HAP-1 (cell line): ENCODE measurements around the gene FBLN2.
A peak's percentile ranks its signal among the peaks of the same experiment; 100 is the strongest.

Experiments
- DNase-seq, 2 experiments: peaks; one replicate each; pipeline ENCODE4 v3.0.0-alpha.2; 2016 to 2020; ENCODE audit warnings: low spot score in 2 of 2
- H3K27me3 ChIP-seq: fragments of 250-450 bp; sonication (Bioruptor Pico); 2 replicates; pipeline ENCODE4 v1.5.1; 2020; ENCODE audit warnings: low read depth, mild to moderate bottlenecking, moderate library complexity
- H3K36me3 ChIP-seq: fragments of 250-450 bp; sonication (Bioruptor Pico); replicated peaks from 2 replicates; pipeline ENCODE4 v1.5.1; 2020; ENCODE audit warnings: mild to moderate bottlenecking
- H3K4me1 ChIP-seq: fragments of 250-450 bp; sonication (Bioruptor Pico); 2 replicates; pipeline ENCODE4 v1.5.1; 2020; ENCODE audit warnings: mild to moderate bottlenecking
- H3K4me3 ChIP-seq: fragments of 250-450 bp; sonication (Bioruptor Pico); 2 replicates; pipeline ENCODE4 v1.5.1; 2020; ENCODE audit warnings: mild to moderate bottlenecking, moderate library complexity
- H3K9me3 ChIP-seq: fragments of 250-450 bp; sonication (Bioruptor Pico); 2 replicates; pipeline ENCODE4 v1.5.1; 2020; ENCODE audit warnings: mild to moderate bottlenecking, moderate library complexity
- in situ Hi-C: fragments of 300-500 bp; cut with MboI; formaldehyde crosslinking; loops from 3 replicates; pipeline ENCODE4 v1.14.3; 2020; ENCODE audit warnings: low sequenced_read_pairs, inconsistent platforms, mixed read lengths

The FBLN2 gene

DNA sequence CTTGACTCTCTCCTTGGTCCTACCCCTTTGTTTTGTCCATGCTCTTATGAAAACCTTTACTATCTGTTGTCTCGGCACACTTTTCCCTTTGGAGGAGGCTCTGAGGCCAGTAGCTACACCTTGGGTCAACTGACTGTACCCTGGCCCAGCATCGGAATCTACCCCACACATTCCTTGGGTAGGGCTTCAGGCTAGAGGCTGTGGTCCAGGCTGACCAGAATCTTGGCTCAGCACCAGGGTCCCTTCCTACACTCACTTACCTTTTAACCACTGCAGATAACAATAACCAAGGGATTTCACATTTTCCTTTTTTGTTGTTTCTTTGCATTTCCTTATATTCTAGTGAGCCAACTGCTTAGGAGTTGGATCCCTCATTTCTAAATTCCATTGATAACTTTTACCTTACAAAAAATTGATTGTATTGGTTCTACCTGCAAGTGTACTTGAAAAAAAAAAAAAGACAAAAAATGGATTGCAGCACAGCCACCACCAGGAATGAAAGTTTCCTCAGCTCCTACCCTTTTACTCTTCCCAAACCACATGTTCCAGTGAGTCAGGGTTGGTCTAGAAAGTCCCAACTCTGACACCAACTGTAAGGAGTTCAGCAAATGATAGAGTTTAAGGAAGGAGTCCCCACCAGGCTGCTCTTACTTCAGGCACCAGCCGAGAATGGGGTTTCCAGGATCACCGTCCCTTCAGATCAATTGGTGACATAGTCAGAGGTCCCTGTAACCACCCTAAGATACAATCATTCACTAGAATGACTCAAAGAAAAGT lies 95.6 kb downstream of the FBLN2 start:
- in situ Hi-C loops, result loop anchor here (5.0 to 10.0 kb wide), 2 partner anchors 147 to 560 kb away; no protein-coding TSS in a partner anchor
- Histone ChIP-seq H3K27me3 (peaks cover 10% of the 10 kb centered on the region), H3K9me3 (no peaks in the 10 kb centered on the region), H3K36me3 (no peaks in the 10 kb centered on the region), H3K4me3 (no peak overlapping the region), H3K4me1 (peaks cover 13% of the 10 kb centered on the region)
- DNase-seq, result no peak

DNA sequence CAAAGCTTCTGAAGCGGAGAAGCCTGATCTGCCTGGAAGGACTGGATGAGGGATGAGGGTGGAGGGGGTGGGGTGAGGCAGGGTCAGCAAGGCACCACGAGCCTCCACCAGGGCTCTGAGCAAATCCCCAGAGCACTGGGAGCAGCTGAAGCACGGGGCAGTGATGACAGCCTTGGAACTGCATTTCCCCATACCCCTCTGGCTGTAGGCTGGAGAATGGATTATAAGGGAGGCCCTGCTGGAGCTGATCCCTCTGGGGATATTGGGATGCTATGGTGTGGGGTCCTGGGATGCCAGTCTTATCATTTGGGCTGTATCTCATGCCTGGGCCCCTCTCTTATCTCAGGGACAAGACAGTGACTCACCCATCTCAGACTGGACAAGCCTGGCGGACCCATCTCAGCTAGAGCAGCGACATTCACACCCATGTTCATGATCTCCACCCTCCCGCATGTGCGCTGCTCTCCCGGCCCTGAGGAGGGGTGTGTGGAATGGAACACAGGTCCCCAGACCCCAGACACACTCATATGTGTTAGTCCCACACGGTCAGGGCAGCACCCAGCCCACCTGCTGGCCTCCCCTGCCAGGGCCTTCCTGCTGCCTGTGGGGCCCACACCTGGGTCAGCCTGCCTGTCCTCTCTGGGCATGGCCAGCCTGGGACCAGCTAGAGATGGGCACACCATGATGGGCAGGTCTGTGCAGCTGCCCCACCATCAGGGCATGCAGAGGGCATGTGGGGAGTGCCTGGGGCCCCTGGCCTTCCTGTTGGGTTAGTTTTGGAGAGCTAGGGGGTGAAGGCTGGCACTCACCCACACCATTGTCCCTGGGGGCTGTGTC lies 97.1 kb downstream of the FBLN2 start:
- Histone ChIP-seq H3K9me3 (no peaks in the 10 kb centered on the region), H3K4me1 (peaks cover 27% of the 10 kb centered on the region), H3K36me3 (no peaks in the 10 kb centered on the region), H3K27me3 (no peaks in the 10 kb centered on the region; the same call in 1 of the 2 replicates), H3K4me3 (no peak overlapping the region)
- DNase-seq, result no peak
- in situ Hi-C loops, result loop anchor here (5.0 to 10.0 kb wide), 2 partner anchors 149 to 561 kb away; no protein-coding TSS in a partner anchor

DNA sequence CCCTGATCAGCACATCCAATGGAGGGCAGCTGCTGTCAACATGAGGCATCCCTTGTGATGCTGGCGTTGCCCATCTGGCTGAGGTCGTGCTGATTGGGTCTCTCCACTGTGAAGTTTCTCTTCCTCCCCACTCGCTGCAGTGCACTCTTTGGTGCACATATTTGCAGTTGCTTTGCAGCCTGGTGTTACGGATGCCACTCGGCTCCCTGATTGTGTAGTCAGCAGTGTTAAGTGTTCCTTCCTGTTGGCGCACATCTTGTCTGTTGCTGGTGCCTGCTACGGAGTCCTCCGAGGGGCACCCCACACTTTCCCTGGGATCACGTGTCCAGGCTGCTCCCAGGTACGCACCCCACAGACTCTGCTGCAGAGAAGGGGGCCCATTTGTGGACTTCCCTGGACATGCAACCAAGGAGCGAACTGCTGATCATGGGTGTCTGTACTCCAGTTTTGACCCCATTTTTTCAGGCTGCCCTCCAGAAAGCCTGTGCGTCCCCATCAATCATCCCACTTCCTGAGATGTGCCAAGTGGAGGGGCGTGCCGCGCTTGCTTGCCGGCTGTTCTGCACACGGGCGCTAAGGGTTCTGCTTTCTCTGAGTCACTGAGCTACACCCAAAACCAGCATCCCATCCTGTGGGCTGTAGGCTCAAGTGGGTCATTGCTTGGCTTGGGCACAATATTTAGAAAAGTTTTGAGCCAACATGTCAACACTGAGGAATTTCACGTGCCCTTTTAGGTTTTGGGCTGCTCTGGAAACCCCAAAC lies 98.6 kb downstream of the FBLN2 start:
- no peak for DNase-seq
- Histone ChIP-seq H3K4me1 (peaks cover 30% of the 10 kb centered on the region), H3K27me3 (no peaks in the 10 kb centered on the region; the same call in 1 of the 2 replicates), H3K4me3 (no peak overlapping the region), H3K9me3 (no peaks in the 10 kb centered on the region), H3K36me3 (no peaks in the 10 kb centered on the region)
- in situ Hi-C loops, result loop anchor here (5.0 to 10.0 kb wide), 2 partner anchors 150 to 563 kb away; no protein-coding TSS in a partner anchor

DNA sequence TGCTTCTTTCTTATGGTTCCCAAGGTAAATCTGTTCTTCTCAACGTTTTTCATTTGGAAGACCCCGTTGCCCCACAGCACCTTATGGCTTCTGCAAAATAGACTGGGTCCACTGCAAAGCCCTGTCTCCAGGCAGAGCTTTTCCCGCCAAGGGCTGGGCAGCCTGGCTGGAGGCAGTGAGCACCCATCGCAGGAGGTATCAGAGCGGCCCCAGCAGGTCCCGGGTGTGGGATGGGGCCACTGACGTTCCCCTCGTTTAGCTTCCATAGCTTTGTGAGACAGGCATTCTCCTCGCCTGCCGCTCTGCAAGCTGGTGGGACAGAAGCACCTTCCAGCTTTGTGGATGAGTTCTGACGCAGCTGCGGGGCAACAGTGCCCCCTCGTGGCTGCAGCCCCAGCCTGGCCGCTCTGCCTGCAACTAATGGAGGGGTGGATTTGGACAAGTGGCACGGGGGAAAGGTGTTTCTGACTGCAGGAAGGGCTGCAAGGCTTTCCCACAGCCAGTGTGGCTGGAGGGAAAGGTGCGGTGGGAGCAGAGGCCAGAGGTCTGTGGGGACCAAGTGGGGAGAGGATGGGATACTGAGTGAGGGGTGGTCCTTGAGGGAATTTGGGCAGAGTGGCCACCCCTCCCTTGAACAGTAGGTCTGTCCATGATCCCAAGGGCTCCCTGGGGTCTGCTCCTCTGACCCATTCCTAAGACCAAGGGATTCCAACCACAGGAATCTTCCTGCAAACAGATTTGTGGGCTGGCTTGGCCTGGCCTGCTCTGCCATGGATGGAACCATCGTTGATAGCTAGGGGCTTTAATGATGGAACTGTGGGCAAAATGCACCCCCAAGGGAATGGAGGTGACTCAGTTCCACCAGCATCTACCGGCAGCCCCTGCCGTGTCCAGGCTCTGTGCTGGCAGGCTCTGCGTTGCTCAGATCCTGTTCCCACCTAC lies 99.4 kb downstream of the FBLN2 start:
- no peaks in the 10 kb centered on the region for H3K36me3 ChIP-seq
- peak; percentile 80 to 93 for DNase-seq
- H3K4me1 ChIP-seq, result peaks cover 30% of the 10 kb centered on the region
- H3K27me3 ChIP-seq, result no peaks in the 10 kb centered on the region; the same call in 1 of the 2 replicates
- H3K4me3 ChIP-seq, result no peak overlapping the region
- in situ Hi-C loops, result loop anchor here (5.0 to 10.0 kb wide), 2 partner anchors 151 to 564 kb away; no protein-coding TSS in a partner anchor
- no peaks in the 10 kb centered on the region for H3K9me3 ChIP-seq

DNA sequence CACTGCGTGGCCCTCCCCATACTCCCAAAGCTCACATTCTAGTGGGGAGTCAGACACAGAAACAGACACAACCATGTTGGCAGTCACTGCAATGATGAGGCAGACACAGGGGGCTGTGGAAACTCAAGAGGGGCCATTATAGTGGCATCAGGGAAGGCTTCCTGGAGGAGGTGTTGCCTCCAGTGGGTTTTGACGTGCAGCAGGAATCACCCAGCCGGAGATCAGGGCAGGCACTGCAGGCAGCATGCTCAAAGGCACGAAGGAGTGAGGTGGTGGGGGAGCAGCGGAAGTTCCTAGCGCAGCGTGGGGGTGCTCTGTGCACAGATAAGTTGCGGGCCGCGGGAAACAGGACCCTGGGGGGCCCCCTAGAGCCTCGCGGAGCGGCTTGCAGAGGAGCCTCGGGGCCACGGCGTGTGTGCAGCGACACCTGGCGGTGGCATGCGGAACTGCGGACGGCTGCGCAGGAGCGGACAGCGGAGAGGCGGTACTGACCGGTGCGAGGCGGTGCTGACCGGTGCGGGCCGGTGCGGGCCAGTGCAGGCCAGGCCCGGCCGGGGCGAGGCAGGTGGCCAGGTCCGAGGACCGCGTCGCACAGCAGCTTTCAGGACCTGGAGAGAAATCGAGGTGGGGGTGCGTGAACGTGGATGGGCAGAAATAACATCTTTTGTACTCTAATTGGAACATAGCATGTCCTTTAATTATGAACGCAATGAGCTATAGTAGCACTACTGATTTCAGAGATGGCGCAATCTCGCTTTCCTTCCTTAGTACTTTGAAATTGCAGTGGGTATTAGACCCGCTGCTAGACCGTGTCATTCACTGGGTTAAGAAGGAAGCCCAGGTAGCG lies 101.5 kb downstream of the FBLN2 start:
- in situ Hi-C loops, result loop anchor here (5.0 to 25.0 kb wide), 2 partner anchors 232 to 462 kb away; partner anchors contain the start of genes CHCHD4 and WNT7A
- peak; percentile 63 to 91 for DNase-seq
- no peaks in the 10 kb centered on the region; the same call in 1 of the 2 replicates for H3K27me3 ChIP-seq
- H3K4me1 ChIP-seq, result peaks cover 30% of the 10 kb centered on the region
- no peaks in the 10 kb centered on the region for H3K9me3 ChIP-seq
- H3K4me3 ChIP-seq, result peak overlapping the region; percentile 15
- no peaks in the 10 kb centered on the region for H3K36me3 ChIP-seq

DNA sequence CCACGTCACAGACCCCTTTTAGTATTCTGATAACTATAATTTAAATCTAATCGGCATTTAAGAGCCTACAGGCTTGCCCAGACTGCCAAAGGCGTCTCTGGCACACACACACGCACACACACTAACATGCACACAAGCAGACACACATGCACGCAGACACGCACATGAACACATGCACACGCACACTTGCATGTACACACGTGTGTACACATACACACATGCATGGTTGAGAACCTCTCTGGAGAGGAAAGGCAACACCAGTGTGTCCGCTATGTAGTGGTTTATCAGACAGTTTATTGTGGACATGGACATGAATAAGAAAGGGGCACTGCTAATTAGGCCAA lies 102.1 kb downstream of the FBLN2 start:
- Histone ChIP-seq H3K4me1 (peaks cover 30% of the 10 kb centered on the region), H3K36me3 (no peaks in the 10 kb centered on the region), H3K27me3 (no peaks in the 10 kb centered on the region; the same call in 1 of the 2 replicates), H3K4me3 (peak overlapping the region; percentile 15; the same call in 1 of the 2 replicates), H3K9me3 (no peaks in the 10 kb centered on the region)
- DNase-seq, result no peak
- in situ Hi-C loops, result loop anchor here (5.0 to 25.0 kb wide), 2 partner anchors 231 to 461 kb away; partner anchors contain the start of genes CHCHD4 and WNT7A

DNA sequence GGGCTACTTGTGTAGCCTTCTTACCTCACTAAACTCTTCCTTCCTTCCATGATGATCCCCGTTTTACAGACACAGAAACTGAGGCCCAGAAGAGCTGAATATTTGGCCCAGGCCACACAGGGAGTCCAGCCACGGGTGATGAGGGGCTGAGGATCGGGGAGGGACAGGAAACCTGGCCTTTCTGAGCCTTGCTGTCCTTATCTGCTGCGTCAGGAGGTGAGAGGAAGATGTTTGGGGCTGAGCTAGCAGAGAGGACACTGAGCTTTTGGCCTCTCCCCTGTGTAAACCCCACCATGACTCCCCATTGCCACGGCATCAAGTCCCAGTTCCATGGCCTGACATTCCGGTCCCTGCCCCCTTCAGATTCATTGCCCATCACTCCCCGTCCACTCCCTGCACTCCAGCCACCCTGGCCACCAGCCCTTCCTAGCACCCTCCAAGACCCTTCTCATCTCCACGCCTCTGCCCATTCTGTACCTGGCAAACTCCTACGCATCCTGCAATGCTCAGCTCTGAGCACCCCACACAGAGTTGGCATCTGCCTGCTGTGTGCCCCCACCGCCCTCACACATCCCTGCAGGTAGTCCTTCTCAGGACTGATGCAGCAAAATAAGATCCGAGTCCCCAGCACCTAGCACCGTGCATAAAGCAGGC lies 103.0 kb downstream of the FBLN2 start:
- Histone ChIP-seq H3K27me3 (peaks cover 3% of the 10 kb centered on the region; the same call in 1 of the 2 replicates), H3K36me3 (no peaks in the 10 kb centered on the region), H3K9me3 (no peaks in the 10 kb centered on the region), H3K4me1 (peaks cover 30% of the 10 kb centered on the region), H3K4me3 (no peak overlapping the region)
- DNase-seq, result no peak
- in situ Hi-C loops, result loop anchor here (5.0 to 25.0 kb wide), 2 partner anchors 230 to 460 kb away; partner anchors contain the start of genes CHCHD4 and WNT7A

DNA sequence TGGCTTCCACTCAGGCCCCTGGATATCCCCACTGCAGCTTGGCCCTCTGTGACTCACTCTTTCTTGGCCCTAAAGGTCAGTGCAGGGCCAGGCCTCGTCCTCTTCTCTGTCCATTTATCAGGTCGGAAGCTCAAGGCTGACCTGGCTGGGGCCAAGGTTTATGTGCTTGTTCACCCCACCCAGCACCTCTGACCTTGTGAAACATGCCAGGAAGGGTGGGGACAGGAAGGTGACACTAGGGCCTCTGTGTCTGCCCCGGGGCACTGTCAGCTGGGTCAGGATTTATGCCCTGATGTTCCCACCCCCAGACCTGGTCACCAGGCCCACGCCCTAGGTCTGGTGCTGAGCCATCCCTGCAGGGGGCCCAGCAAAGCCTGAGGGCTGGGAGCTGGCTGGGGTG lies 103.8 kb downstream of the FBLN2 start:
- DNase-seq, result no peak
- peaks cover 30% of the 10 kb centered on the region for H3K4me1 ChIP-seq
- no peaks in the 10 kb centered on the region for H3K9me3 ChIP-seq
- no peaks in the 10 kb centered on the region for H3K36me3 ChIP-seq
- in situ Hi-C loops, result loop anchor here (5.0 to 25.0 kb wide), 2 partner anchors 230 to 460 kb away; partner anchors contain the start of genes CHCHD4 and WNT7A
- no peak overlapping the region for H3K4me3 ChIP-seq
- peaks cover 3% of the 10 kb centered on the region; the same call in 1 of the 2 replicates for H3K27me3 ChIP-seq

DNA sequence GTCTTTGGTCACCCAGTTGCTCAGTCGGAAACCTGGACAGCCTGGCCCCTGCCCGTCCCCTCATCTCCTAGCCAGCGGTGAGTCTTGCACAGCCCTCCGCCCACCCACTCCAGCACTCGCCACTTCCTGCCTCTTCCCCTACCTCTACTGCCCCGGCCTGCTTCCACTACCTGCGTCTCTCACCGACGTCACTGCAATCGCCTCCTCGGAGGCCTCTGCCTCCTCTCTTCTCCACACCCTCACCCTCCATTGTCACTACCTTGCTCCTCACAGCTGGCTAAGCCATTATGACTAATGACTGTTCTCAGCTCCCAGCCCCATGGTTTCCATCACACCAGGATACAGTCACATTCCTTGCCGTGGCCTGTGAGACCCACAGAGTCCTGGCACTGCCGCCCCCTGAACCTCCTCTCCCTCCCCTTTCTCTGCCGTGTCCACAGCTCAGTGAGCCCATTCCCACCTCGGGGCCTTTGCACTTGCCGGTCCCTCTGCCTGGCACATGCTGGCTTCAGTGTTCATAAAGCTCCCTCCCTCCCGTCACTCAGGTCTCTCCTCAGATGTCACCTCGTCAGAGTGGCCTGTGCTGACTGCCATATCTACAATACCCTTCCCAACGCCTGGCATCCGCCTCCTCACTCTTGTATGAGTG lies 104.8 kb downstream of the FBLN2 start:
- no peak for DNase-seq
- Histone ChIP-seq H3K4me3 (no peak overlapping the region), H3K9me3 (no peaks in the 10 kb centered on the region), H3K36me3 (no peaks in the 10 kb centered on the region), H3K4me1 (peaks cover 21% of the 10 kb centered on the region), H3K27me3 (peaks cover 3% of the 10 kb centered on the region; the same call in 1 of the 2 replicates)
- in situ Hi-C loops, result loop anchor here (5.0 to 25.0 kb wide), 2 partner anchors 229 to 459 kb away; partner anchors contain the start of genes CHCHD4 and WNT7A

DNA sequence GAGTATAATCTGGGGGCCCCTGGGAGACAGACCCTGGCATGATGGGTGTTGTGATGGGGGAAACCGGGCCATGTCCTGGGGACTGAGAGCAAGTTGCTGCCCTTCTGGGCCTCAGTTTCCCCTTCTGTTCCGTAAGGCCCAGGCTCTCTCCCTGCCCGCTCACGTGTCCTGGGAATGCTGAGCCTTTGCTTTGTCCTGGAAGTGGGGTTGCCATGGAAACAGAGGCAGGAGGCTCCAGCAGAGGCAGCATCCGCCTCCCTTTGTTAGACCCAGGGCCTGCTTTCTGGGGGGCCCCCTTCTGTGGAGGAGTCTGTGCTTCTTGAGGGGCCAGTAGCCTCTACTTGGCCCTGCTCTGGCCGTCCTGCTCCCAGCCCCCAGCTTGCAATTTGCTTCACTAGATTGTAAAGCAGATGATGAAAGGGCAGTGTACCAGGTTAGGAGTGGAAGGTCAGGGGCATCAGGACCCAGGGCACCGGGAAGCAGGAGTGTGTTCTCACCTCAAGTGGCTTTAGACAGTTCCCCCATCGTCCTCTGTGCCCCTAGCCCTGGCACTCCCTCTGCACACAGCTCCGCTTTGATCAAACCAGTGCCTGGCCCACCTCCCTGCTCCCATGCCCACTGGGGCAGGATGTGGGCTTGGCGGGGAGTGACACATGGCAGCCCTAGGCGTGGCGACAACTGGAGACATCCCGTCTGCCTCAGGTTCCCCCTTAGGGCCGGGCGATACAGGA lies 105.6 kb downstream of the FBLN2 start:
- Histone ChIP-seq H3K9me3 (no peaks in the 10 kb centered on the region), H3K4me1 (peaks cover 17% of the 10 kb centered on the region), H3K4me3 (no peak overlapping the region), H3K36me3 (no peaks in the 10 kb centered on the region), H3K27me3 (peaks cover 3% of the 10 kb centered on the region; the same call in 1 of the 2 replicates)
- in situ Hi-C loops, result loop anchor here (5.0 to 25.0 kb wide), 2 partner anchors 228 to 458 kb away; partner anchors contain the start of genes CHCHD4 and WNT7A
- no peak for DNase-seq
